Kidney (tissue), 14 donors: ENCODE data around the gene USP24. TPM values are rescaled to one million over a fixed set of nuclear protein-coding genes. Genes with fewer than 3 reads are reported as not detected.

Experiments used
- DNase-seq, 5 donors: peaks; one replicate each; pipeline ENCODE4 v3.0.0-alpha.2; 2013 to 2020
- FAIRE-seq: peaks from 2 replicates; lab custom pipeline; 2012; peaks lifted over from hg19 to GRCh38; lab: Jason Lieb, UNC
- H3K27ac ChIP-seq, 2 donors: one replicate each; pipeline ENCODE4 v1.7.0; 2013; ENCODE audit warnings: low read depth in 2 of 2, low read length in 2 of 2, inconsistent platforms in 1 of 2
- H3K27me3 ChIP-seq: one replicate; pipeline ENCODE4 v1.7.1; 2013; ENCODE audit warnings: low read length, inconsistent platforms; ENCODE audit not compliant: control insufficient read depth, insufficient read depth
- H3K36me3 ChIP-seq, 3 donors: one replicate each; pipeline versions ENCODE4 v1.7.0 to v1.7.1; 2013; ENCODE audit warnings: low read length in 3 of 3, control low read depth in 1 of 3, inconsistent platforms in 1 of 3; ENCODE audit not compliant: insufficient read depth in 3 of 3, control insufficient read depth in 2 of 3
- H3K4me1 ChIP-seq, 3 donors: one replicate each; pipeline versions ENCODE4 v1.7.0 to v1.7.1; 2013; ENCODE audit warnings: low read length in 3 of 3, inconsistent platforms in 1 of 3, low read depth in 1 of 3; ENCODE audit not compliant: control insufficient read depth in 2 of 3, insufficient read depth in 2 of 3
- H3K4me3 ChIP-seq, 3 donors: one replicate each; pipeline versions ENCODE4 v1.7.0 to v1.8.1; 2013; ENCODE audit warnings: low read length in 3 of 3, control low read depth in 1 of 3, inconsistent platforms in 1 of 3
- H3K9ac ChIP-seq, 3 donors: one replicate each; pipeline versions ENCODE4 v1.7.0 to v1.7.1; 2013; ENCODE audit warnings: low read length in 3 of 3, control low read depth in 1 of 3, inconsistent platforms in 1 of 3
- H3K9me3 ChIP-seq, 3 donors: one replicate each; pipeline versions ENCODE4 v1.7.0 to v1.7.1; 2013; ENCODE audit warnings: low read length in 3 of 3, control low read depth in 1 of 3, inconsistent platforms in 1 of 3; ENCODE audit not compliant: control insufficient read depth in 2 of 3, insufficient read depth in 1 of 3
- CTCF ChIP-seq: IDR thresholded peaks from 3 replicates; pipeline ENCODE4 v1.5.1; 2012; ENCODE audit warnings: mild to moderate bottlenecking, moderate library complexity, borderline replicate concordance; ENCODE audit not compliant: insufficient read depth; ENCODE audit errors: extremely low read depth
- intact Hi-C: fragments of 100-400 bp; cut with DNase I; formaldehyde crosslinking; loops from one replicate; pipeline ENCODE4 v1.11.1; 2022
- polyA plus RNA-seq: library from polyadenylated mRNA; stranded (reverse); fragments of 350-450 nt; fragmentation: Illumina TruSeq; extraction: RNeasy Lipid Tissue Mini Kit (QIAGEN cat#74804); gene quantifications from one replicate; pipeline ENCODE4 v1.2.3, GENCODE V29; 2014; ENCODE audit warnings: low read depth, low replicate concordance; ENCODE audit not compliant: insufficient read depth
- total RNA-seq: library from RNA; stranded (reverse); fragmentation: NEBNext Ultra II Directional; extraction: Animal tissue kit (Norgen Biotek cat#: 25700); gene quantifications from one replicate; pipeline ENCODE4 v1.2.1, GENCODE V29; 2021
- donor health status: control.
- donor health status: control.
- donor health status: control.
- donor health status: control.
- donor health status: control.
- donor health status: DM: yes; HTN: yes; CAD: no.
- donor health status: Normal renal cell carcinoma (clear cell type).

Gene USP24
- total and polyA plus RNA-seq, 2 donors from 2014 or later, result 10.1 to 49.2 TPM

DNA sequence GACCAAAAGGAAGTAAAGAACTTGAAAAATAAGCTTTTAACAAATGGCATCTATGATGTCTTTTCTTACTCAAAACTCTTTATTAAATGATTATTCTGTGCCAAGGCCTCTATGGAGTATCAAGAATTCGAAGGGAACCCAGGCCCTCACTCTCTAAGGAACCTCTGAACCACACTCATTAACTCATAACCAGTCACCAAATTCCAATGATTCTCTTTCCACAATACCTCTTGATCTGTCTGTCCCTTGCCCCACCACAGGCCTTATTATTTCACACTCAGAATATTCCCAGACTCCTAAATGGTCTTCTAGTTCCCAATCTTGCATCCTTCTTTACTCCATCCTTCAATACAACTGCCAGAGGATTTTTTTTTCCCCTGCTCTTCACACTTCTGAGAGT, 138.8 kb downstream of the USP24 start:
- no peak for TF ChIP-seq CTCF
- Histone ChIP-seq H3K27me3 (no peaks in the 10 kb centered on the region), H3K36me3 (peaks cover 21 to 81% (median 41%) of the 10 kb centered on the region in 3 donors), H3K4me3 (no peak overlapping the region), H3K9ac (no peak overlapping the region), H3K27ac (no peak overlapping the region), H3K4me1 (no peaks in the 10 kb centered on the region), H3K9me3 (no peaks in the 10 kb centered on the region)
- DNase-seq (no peak), FAIRE-seq (no peak)
- intact Hi-C loops, result no loop called here

DNA sequence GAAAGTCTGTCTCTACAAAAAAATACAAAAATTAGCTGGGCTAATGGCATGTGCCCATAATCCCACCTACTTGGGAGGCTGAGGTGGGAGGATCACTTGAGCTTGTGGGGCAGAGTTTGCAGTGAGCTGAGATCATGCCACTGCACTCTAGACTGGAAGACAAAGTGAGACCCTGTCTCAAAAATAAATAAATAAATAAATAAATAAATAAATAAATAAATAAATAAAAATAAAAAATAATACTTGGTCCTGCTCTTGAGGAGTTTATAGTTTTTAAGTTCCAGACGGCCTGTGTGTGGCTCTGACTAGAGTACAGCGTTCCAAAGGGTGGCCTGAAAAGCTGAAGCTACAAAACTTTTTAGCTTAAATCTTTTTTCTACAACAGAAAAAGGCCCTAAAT, 140.7 kb downstream of the USP24 start:
- DNase-seq (no peak), FAIRE-seq (no peak)
- Histone ChIP-seq H3K36me3 (peaks cover 26 to 79% (median 33%) of the 10 kb centered on the region in 3 donors), H3K9me3 (no peaks in the 10 kb centered on the region), H3K27ac (no peak overlapping the region), H3K4me3 (no peak overlapping the region), H3K9ac (no peak overlapping the region), H3K27me3 (no peaks in the 10 kb centered on the region), H3K4me1 (no peaks in the 10 kb centered on the region)
- no peak for TF ChIP-seq CTCF
- intact Hi-C loops, result no loop called here

DNA sequence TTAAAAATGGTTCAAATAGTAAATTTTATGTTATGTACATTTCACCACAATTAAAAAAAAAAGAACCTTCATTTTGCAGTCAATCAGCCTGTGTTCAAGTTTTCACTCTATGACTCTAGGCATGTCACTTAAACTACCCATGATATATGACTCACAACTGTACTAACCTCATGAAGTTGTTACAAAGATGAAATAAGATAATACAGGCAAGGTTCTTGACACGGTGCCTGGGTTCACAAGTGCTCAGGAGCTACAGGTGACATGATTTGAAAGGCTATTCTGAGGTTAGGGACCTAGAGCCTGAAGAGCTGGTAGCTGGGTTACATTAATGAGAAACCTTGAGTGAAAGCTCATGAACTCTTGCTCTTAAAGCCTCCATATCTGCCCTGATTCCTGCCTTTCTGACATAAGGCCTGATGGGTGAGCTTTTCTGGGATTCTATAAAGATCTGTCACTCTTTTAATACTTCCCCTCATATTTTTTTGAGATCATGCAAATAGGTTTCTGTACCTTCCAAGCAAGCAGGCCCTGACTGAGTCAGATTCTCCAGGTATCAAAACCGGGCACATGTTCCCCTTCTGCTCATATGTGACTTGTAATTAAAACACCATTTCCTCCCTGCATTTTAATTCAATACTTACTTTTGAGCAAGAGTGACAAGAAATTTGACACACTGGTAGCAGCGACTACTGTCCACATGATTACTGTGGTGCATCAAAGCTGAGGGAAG, 141.8 kb downstream of the USP24 start:
- intact Hi-C loops, result no loop called here
- TF ChIP-seq CTCF, result no peak
- FAIRE-seq, result no peak
- DNase-seq, result no peak
- H3K4me1 ChIP-seq, result no peaks in the 10 kb centered on the region
- H3K4me3 ChIP-seq, result no peak overlapping the region
- no peak overlapping the region for H3K27ac ChIP-seq
- H3K9me3 ChIP-seq, result no peaks in the 10 kb centered on the region
- peaks cover 25 to 68% (median 36%) of the 10 kb centered on the region in 3 donors for H3K36me3 ChIP-seq
- H3K9ac ChIP-seq, result no peak overlapping the region
- H3K27me3 ChIP-seq, result no peaks in the 10 kb centered on the region
